Effector CD8-positive, alpha-beta T cell (primary cell): ENCODE measurements around the gene HDHD2.
A peak's percentile ranks its signal among the peaks of the same experiment; 100 is the strongest.
"Not testable (repeated sequence)": the region's sequence is repeated elsewhere in the genome, so short reads cannot be mapped to it uniquely, and the experiment has no call there.

Experiments used
- DNase-seq: peaks from one replicate; lab custom pipeline; 2025; lab: John Stamatoyannopoulos, UW
- total RNA-seq, 4 experiments: gene quantifications; one replicate each; lab custom pipeline; 2026; lab: John Stamatoyannopoulos, UW

The HDHD2 gene, protein sequence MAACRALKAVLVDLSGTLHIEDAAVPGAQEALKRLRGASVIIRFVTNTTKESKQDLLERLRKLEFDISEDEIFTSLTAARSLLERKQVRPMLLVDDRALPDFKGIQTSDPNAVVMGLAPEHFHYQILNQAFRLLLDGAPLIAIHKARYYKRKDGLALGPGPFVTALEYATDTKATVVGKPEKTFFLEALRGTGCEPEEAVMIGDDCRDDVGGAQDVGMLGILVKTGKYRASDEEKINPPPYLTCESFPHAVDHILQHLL
- total RNA-seq, result 7.3 to 14.1 (median 10.2) reads per million in 4 experiments

DNA sequence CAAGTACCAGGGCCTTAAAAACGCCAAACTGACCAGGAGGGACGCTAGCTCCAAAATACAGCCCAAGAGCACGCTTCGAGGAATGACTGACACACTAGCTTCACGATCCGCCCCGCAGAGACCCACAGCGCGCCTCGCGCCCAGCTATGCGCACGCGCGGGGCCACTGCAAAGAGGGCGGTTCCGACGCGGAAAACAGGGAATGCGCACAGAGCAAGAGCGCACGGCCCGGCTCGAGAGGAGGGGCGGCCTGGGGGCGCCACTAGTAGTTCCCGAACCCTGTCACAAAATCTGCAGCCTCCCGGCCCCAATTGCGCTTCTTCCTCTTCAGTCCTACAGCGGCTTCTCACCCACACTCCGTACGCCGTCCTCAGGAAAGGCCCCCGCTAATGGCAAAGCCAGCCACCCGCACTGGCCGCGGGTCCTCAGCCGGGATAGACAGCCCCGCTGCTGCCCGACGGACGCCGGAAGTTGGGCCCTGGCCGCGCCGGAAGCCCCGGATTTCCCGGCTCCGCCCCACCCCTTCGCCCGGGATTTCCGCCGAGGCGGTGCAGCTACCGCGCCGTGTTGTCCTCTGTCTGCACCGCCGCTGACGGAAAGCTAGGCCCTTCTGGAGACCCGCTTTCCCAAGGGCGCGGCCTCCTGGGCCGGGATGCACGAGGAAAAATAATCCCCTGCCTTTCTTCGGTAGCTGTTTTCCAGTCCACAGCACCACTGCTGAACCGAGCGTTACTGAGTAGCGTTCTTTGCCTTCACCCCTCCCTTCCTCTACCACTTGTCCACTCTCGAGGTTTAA, at the start of gene HDHD2:
HDHD2 (minus strand) TSS at position 472 of the 795 bp plus-strand sequence. CDS start 14,061 bp downstream, outside the sequence.
- DNase-seq, result peak; percentile 51

DNA sequence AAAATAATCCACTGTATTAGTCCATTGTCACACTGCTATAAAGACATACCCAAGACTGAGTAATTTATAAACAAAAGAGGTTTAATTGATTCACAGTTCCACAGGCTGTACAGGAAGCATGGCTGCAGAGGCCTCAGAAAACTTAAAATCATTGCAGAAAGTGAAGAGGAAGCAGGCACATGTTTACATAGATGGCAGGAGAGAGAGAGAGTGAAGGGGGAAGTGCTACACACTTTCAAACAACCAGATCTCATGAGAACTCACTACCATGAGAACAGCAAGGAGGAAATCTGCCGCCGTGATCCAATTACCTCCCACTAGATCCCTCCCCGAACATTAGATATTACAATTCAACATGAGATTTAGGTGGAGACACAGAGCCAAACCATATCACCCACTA, 45.7 kb upstream of the HDHD2 start:
- not testable (repeated sequence) for DNase-seq

- no peak for DNase-seq
Measured at GRCh38 chr18:47191961-47192360, 41.7 kb upstream of the HDHD2 start.

- DNase-seq, result no peak
Measured at GRCh38 chr18:47187721-47188120, 37.4 kb upstream of the HDHD2 start.

GRCh38 chr18:47184419-47185050, 34.2 kb upstream of the HDHD2 start:
- no peak for DNase-seq

GRCh38 chr18:47182156-47182555, 31.9 kb upstream of the HDHD2 start:
- not testable (repeated sequence) for DNase-seq

DNA sequence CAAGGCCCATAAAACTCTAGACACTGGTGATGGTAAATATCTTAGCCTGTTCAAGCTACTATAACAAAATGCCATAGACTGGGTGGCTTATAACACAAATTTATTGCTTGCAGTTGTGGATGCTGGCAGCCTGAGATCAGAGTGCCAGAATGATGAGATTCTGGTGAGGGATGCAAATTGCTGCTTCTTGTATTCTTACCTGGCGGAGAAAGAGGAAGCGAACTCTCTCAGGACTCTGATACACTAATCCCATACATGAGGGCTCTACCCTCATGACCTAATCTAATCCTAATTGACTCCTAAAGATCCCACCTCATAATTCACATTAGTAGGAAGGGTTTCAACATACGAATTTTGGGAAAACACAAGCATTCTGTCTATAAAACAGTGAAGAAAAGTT, 30.5 kb upstream of the HDHD2 start:
- no peak for DNase-seq

GRCh38 chr18:47179520-47179919, 29.2 kb upstream of the HDHD2 start:
- no peak for DNase-seq

- peak; percentile 75 for DNase-seq
Measured at GRCh38 chr18:47175898-47176575, 25.7 kb upstream of the HDHD2 start, which contains the start of gene IER3IP1. Gene IER3IP1 (minus strand): TSS chr18:47176364. CDS start chr18:47176277, 87 bp downstream.

DNA sequence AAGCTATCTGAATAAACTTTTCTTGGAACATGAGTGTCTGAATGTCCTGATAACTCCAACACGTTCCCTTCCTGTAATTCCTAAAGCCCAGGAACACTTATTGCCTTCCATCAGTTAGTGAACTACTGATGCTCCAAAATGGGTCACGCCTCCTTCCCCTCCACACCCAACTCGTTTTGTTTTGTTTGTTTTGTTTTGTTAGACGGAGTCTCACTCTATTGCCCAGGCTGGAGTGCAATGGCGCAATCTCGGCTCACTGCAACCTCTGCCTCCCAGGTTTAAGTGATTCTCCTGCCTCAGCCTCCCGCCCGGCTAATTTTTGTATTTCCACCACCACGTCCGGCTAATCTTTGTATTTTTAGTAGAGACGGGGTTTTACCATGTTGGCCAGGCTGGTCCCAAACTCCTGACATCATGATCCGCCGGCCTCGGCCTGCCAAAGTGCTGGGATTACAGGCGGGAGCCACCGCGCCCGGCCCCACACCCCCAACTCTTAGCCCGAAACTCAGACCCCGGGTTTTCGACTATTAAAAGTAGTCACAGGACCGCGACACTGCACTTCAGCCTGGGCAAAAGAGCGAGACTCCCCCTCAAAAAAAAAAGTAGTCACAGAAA, 25.1 kb upstream of the HDHD2 start:
- no peak for DNase-seq

GRCh38 chr18:47174545-47175116, 24.3 kb upstream of the HDHD2 start:
- no peak for DNase-seq

- no peak for DNase-seq
Measured at GRCh38 chr18:47172476-47172875, 22.2 kb upstream of the HDHD2 start.

DNA sequence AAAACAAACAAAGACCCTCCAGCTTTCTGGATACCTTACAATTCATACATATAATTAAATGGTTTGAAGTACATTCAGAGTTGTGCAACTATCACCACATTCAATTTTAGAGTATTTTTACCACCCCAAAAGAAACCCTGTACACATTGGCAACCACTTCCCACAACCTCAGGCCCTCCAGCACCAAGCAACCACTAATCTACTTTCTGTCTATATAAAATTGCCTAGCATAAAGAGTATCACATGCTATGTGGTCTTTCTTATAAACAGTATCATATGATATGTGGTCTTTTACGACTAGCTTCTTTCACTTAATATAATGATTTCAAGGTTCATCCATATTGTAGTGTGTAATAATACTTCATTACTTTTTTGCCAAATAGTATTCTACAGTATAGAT, 18.6 kb upstream of the HDHD2 start:
- DNase-seq, result no peak

GRCh38 chr18:47168509-47168908, 18.2 kb upstream of the HDHD2 start:
- DNase-seq, result no peak

DNA sequence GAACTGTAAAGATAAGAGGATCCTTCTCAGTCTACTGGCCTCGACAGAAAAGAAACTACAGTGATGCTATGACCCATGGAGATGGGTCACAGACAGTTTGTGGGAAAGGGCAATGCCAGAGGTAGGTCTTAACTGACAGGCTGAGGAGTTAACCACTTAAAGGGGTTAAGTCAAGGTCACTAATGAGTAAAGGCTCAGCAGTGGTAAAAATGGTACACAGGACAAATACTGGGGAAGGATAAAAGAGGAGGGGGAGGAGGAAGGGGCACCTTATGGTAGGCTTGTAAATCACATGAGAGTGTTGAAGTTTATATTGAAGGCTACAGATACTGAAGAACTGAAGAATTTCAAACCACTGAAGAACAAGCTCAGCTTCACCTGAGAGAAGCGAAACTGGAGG, 16.0 kb upstream of the HDHD2 start:
- no peak for DNase-seq

GRCh38 chr18:47163241-47163640, 12.9 kb upstream of the HDHD2 start:
- DNase-seq, result no peak

- DNase-seq, result no peak
Measured at GRCh38 chr18:47160256-47160655, 10.0 kb upstream of the HDHD2 start.

DNA sequence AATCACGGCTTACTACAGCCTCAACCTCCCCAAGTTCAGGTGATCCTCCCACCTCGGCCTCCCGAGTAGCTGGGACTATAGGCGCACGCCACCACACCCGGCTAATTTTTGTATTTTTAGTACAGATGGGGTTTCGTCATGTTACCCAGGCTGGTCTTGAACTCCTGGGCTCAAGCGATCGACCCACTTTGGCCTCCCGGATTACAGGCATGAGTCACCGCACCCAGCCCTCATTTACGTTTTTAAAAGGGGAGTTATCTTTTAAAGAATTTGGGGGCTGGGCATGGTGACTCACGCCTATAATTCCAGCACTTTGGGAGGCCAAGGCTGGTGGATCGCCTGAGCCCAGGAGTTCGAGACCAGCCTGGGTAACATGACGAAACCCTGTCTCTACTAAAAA, 8.1 kb upstream of the HDHD2 start:
- DNase-seq, result not testable (repeated sequence)

GRCh38 chr18:47151439-47151838, 1.1 kb upstream of the HDHD2 start:
- DNase-seq, result no peak

DNA sequence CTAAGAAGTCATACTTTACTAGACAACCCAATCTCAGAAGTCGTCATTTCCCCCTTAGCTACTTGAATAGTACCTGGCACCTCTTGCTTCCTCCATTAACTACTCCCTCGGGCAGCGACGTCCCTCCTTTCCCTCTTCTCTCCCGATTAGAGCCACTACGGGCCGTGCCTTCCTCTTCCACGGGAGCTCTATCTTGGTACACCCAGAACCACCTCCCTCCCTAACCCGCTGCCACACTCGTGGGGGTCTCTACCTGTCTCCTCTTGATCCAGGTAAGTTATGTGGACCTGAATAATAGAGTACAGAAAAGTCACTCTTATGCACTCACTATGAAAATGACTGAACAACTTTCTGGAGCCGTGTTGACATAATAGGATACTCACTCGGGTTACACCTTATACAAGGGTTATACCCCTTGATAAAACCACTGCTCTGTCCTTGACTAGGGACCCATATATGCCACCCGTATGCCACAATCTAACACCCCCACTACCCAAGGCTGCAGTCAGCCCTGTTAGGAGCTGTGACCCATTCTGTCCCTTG, 595 bp upstream of the HDHD2 start:
- no peak for DNase-seq

DNA sequence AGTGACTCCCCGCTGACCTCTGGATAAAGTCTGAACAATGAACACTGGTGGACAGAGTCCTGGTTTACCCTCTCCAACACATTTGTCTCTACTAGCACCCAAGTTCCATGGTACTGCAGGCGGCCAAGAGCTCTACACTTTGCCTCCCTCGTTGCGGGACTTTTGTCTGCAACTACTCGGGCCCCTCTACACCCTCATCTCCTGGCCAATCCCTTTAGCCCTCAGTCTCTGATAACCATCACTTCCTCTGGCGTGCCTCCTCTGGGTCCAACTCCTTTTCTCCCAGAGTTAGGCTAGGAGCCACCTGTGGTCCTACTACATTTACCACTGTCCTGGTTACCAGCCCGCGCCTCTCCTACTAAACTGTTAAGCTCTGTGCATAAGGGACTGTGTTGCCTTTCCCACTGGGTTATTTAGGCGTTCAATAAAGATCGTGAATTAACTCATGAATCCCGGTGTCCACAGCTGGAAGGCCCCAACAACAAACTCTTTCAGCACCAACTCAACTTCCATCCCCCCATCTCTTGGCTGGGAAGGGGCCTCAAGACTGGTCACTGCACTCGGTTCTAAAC, 757 bp downstream of the HDHD2 start:
- no peak for DNase-seq
